Measurements from ENCODE around the gene AURKAIP1.
A peak's percentile ranks its signal among the peaks of the same experiment; 100 is the strongest.

AURKAIP1 gene

GRCh38 chr1:1400576-1401456, 25.8 kb upstream of the AURKAIP1 start:
- TF ChIP-seq TAF1 (IDR thresholded peaks at IDR 0.05; ENCODE audit: borderline replicate concordance, insufficient read depth, low read length) (no peak), FOXP2 (optimal IDR thresholded peaks at IDR 0.05; ENCODE audit: borderline replicate concordance, extremely low read depth, extremely low read length, insufficient read depth) (no peak), POLR2AphosphoS5 (IDR thresholded peaks at IDR 0.05; ENCODE audit: low read depth, low read length) (peak; percentile 66), REST (IDR thresholded peaks at IDR 0.05; ENCODE audit: insufficient read depth in 1 of 2, low read depth in 2 of 2, low read length in 2 of 2) (no peak), SIN3A (IDR thresholded peaks at IDR 0.05; ENCODE audit: borderline replicate concordance, insufficient read depth, low read length) (no peak)

- TF ChIP-seq SIN3A (IDR thresholded peaks at IDR 0.05; ENCODE audit: borderline replicate concordance, insufficient read depth, low read length) (0 out of 2 replicates have a peak, but pooled peaks have one; percentile 44), REST (IDR thresholded peaks at IDR 0.05; ENCODE audit: insufficient read depth in 1 of 2, low read depth in 2 of 2, low read length in 2 of 2) (no peak), POLR2AphosphoS5 (IDR thresholded peaks at IDR 0.05; ENCODE audit: low read depth, low read length) (no peak; the same call in 1 of the 2 replicates), TAF1 (IDR thresholded peaks at IDR 0.05; ENCODE audit: borderline replicate concordance, insufficient read depth, low read length) (peak; percentile 38; the same call in 1 of the 2 replicates)
Observed at GRCh38 chr1:1399872-1400575, 25.0 kb upstream of the AURKAIP1 start.

GRCh38 chr1:1399187-1399871, 24.3 kb upstream of the AURKAIP1 start, which contains the start of gene CCNL2:
TSS of gene CCNL2 (minus strand) at chr1:1399335. CDS start at chr1:1399306, 29 bp downstream.
- TF ChIP-seq POLR2AphosphoS5 (IDR thresholded peaks at IDR 0.05; ENCODE audit: low read depth, low read length), result peak; percentile 89
- TF ChIP-seq SIN3A (IDR thresholded peaks at IDR 0.05; ENCODE audit: borderline replicate concordance, insufficient read depth, low read length), result peak; percentile 70; the same call in 1 of the 2 replicates
- no peak for TF ChIP-seq FOXP2 (optimal IDR thresholded peaks at IDR 0.05; ENCODE audit: borderline replicate concordance, extremely low read depth, extremely low read length, insufficient read depth)
- TF ChIP-seq TAF1 (IDR thresholded peaks at IDR 0.05; ENCODE audit: borderline replicate concordance, insufficient read depth, low read length), result peak; percentile 84

DNA sequence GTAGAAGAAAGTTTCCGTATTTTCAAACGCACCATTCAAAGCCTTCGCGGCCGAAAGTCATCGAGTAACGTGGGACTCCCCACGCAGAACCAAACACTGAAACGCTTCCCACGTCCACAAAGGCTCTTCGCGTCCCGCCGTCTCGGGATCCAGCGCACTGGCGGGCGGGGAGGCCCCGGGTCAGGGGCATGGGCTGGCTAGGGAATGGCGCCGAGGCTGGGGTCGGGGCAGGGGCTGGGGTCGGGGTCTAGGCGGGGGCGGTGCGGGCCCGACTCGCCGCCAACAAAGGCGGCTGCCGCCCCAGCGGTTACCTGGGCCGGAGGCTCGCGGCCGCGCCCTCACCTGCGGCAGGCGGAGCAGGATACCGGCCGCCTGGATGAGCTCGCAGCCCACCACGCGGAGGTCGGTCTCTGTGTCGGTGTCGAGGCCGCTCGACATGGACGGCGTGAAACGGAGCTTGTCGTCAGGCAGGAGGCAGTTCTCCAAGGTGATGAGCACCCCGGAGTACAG, 23.7 kb upstream of the AURKAIP1 start:
- TF ChIP-seq REST (IDR thresholded peaks at IDR 0.05; ENCODE audit: insufficient read depth in 1 of 2, low read depth in 2 of 2, low read length in 2 of 2), result no peak
- TF ChIP-seq POLR2AphosphoS5 (IDR thresholded peaks at IDR 0.05; ENCODE audit: low read depth, low read length), result no peak
- TF ChIP-seq FOXP2 (optimal IDR thresholded peaks at IDR 0.05; ENCODE audit: borderline replicate concordance, extremely low read depth, extremely low read length, insufficient read depth), result no peak
- TF ChIP-seq TAF1 (IDR thresholded peaks at IDR 0.05; ENCODE audit: borderline replicate concordance, insufficient read depth, low read length), result no peak
- no peak for TF ChIP-seq SIN3A (IDR thresholded peaks at IDR 0.05; ENCODE audit: borderline replicate concordance, insufficient read depth, low read length)

Measured in PFSK-1 (cell line).